ENCODE measurements around the gene SLC25A45. TPM values are rescaled to one million over a fixed set of nuclear protein-coding genes. Genes with fewer than 3 reads are reported as not detected.
"Not testable (repeated sequence)": the region's sequence is repeated elsewhere in the genome, so short reads cannot be mapped to it uniquely, and the experiment has no call there.

SLC25A45 gene
- total and polyA plus RNA-seq, 2 donors (not counting 1 experiment from before 2014, with no cell fraction given) = 16.4 to 80.6 TPM

- peak overlapping the region; percentile 32 for H3K27ac Mint-ChIP-seq
- H3K4me3 Mint-ChIP-seq = peak overlapping the region; percentile 96
- Histone ChIP-seq H3K4me1 (ENCODE audit: control insufficient read depth in 2 of 2, insufficient read depth in 2 of 2, low read length in 2 of 2) (peaks cover 41 to 48% of the 10 kb centered on the region in 2 donors), H3K4me2 (replicated peaks; ENCODE audit: low read depth, low read length, poor library complexity, severe bottlenecking) (no peak overlapping the region), H3K9me3 (ENCODE audit: control extremely low read depth in 1 of 3, control insufficient read depth in 2 of 3, insufficient read depth in 1 of 3, low read length in 2 of 3) (no peaks in the 10 kb centered on the region), H3K27ac (ENCODE audit: low read length in 2 of 2) (no peak overlapping the region), H3K27me3 (replicated peaks in 1 of 4; ENCODE audit: control extremely low read depth in 1 of 4, control insufficient read depth in 3 of 4, insufficient read depth in 4 of 4, low read length in 3 of 4) (no peaks in the 10 kb centered on the region), H3K9ac (ENCODE audit: low read length) (no peak overlapping the region), H4K20me1 (ENCODE audit: control insufficient read depth, insufficient read depth, low read length, poor library complexity, severe bottlenecking) (no peaks in the 10 kb centered on the region), H3K36me3 (replicated peaks in 1 of 2; ENCODE audit: control extremely low read depth in 1 of 2, control insufficient read depth in 1 of 2, extremely low read depth in 1 of 2, insufficient read depth in 2 of 2, low read length in 1 of 2) (peaks cover 4 to 23% of the 10 kb centered on the region in 2 experiments), H3K4me3 (ENCODE audit: control extremely low read depth in 1 of 5, extremely low read depth in 1 of 5, insufficient read depth in 1 of 5, low read depth in 2 of 5, low read length in 4 of 5) (no peak overlapping the region), H3K79me2 (ENCODE audit: control insufficient read depth, insufficient read depth, low read length) (peaks cover 75% of the 10 kb centered on the region), H2AFZ (ENCODE audit: insufficient read depth, low read depth, low read length, poor library complexity, severe bottlenecking) (no peak overlapping the region)
- intact Hi-C loops (cut with micrococcal nuclease) = no loop called here
- DNase-seq = no peak
- ATAC-seq (ENCODE audit: low read depth) = no peak
- H3K9me3 Mint-ChIP-seq (ENCODE audit: insufficient read depth) = no peaks in the 10 kb centered on the region
- TF ChIP-seq EZH2 (IDR thresholded peaks at IDR 0.05; ENCODE audit: borderline replicate concordance, insufficient read depth, low read depth, low read length, poor library complexity, severe bottlenecking) = no peak
- H3K4me1 Mint-ChIP-seq = peaks cover 46% of the 10 kb centered on the region
- ChIA-PET CTCF (interaction anchor here (0.6 to 14.9 kb wide), 12 partner anchors 9 to 676 kb away, joined by 3 to 541 read pairs (median 24); partner anchors contain the start of genes MALAT1 and SLC25A45), POLR2A (interaction anchor here (0.6 to 16.5 kb wide), 14 partner anchors 8 to 86 kb away, joined by 3 to 1159 read pairs (median 5); partner anchors contain the start of genes FRMD8, MALAT1 and SLC25A45)
- H3K27me3 Mint-ChIP-seq = no peaks in the 10 kb centered on the region
- 90% methylated on average over 11 of the region's 11 CpGs for WGBS (ENCODE audit: insufficient coverage)
Measured at GRCh38 chr11:65414776-65415498, 32.5 kb upstream of the SLC25A45 start.

- Mint-ChIP-seq H3K27ac (peak overlapping the region; percentile 15), H3K4me1 (peaks cover 41% of the 10 kb centered on the region)
- H3K27ac ChIP-seq (ENCODE audit: low read length in 2 of 2); H3K9me3 Mint-ChIP-seq (ENCODE audit: insufficient read depth); H4K20me1 ChIP-seq (ENCODE audit: control insufficient read depth, insufficient read depth, low read length, poor library complexity, severe bottlenecking); H3K4me3 Mint-ChIP-seq; H3K4me2 ChIP-seq (replicated peaks; ENCODE audit: low read depth, low read length, poor library complexity, severe bottlenecking); DNase-seq; H2AFZ ChIP-seq (ENCODE audit: insufficient read depth, low read depth, low read length, poor library complexity, severe bottlenecking); intact Hi-C loops (cut with micrococcal nuclease); H3K4me3 ChIP-seq (ENCODE audit: control extremely low read depth in 1 of 5, extremely low read depth in 1 of 5, insufficient read depth in 1 of 5, low read depth in 2 of 5, low read length in 4 of 5); H3K27me3 ChIP-seq (replicated peaks in 1 of 4; ENCODE audit: control extremely low read depth in 1 of 4, control insufficient read depth in 3 of 4, insufficient read depth in 4 of 4, low read length in 3 of 4); H3K9ac ChIP-seq (ENCODE audit: low read length); H3K9me3 ChIP-seq (ENCODE audit: control extremely low read depth in 1 of 3, control insufficient read depth in 2 of 3, insufficient read depth in 1 of 3, low read length in 2 of 3); H3K27me3 Mint-ChIP-seq; ATAC-seq (ENCODE audit: low read depth): not testable (repeated sequence)
- Histone ChIP-seq H3K36me3 (replicated peaks in 1 of 2; ENCODE audit: control extremely low read depth in 1 of 2, control insufficient read depth in 1 of 2, extremely low read depth in 1 of 2, insufficient read depth in 2 of 2, low read length in 1 of 2) (peaks cover 7 to 40% of the 10 kb centered on the region in 2 experiments), H3K4me1 (ENCODE audit: control insufficient read depth in 2 of 2, insufficient read depth in 2 of 2, low read length in 2 of 2) (peaks cover 33 to 45% of the 10 kb centered on the region in 2 donors), H3K79me2 (ENCODE audit: control insufficient read depth, insufficient read depth, low read length) (peaks cover 86% of the 10 kb centered on the region)
- WGBS (ENCODE audit: insufficient coverage) = 97% methylated on average over 14 of the region's 15 CpGs
- ChIA-PET POLR2A (interaction anchor here (0.6 to 16.5 kb wide), 3 partner anchors 17 to 88 kb away, joined by 3 to 1159 read pairs (median 4); partner anchors contain the start of gene MALAT1), CTCF (interaction anchor here (0.7 to 14.9 kb wide), 4 partner anchors 31 to 376 kb away, joined by 3 to 541 read pairs (median 6); partner anchors contain the start of gene MALAT1)
Measured at GRCh38 chr11:65413077-65413664, 30.7 kb upstream of the SLC25A45 start.

Data from B cell (primary cell).